Retinal pigment epithelial cell (primary cell): ENCODE measurements around the gene GRPR.

Source experiments
- DNase-seq: peaks from one replicate; pipeline ENCODE4 v3.0.0-alpha.2; 2010; ENCODE audit warnings: low read depth
- H3K4me3 ChIP-seq: 2 replicates; pipeline ENCODE4 v1.5.1; 2011; ENCODE audit warnings: mild to moderate bottlenecking, low read length, control low read depth, moderate library complexity
- CTCF ChIP-seq: conservative IDR thresholded peaks from 2 replicates; pipeline ENCODE4 v1.5.1; 2011; ENCODE audit warnings: low read depth, low read length, control low read depth, inconsistent platforms

Gene GRPR

GRCh38 chrX:16114611-16115010 lies 8.8 kb upstream of the GRPR start:
- DNase-seq, result no peak
- TF ChIP-seq CTCF, result no peak
- no peak overlapping the region for H3K4me3 ChIP-seq

DNA sequence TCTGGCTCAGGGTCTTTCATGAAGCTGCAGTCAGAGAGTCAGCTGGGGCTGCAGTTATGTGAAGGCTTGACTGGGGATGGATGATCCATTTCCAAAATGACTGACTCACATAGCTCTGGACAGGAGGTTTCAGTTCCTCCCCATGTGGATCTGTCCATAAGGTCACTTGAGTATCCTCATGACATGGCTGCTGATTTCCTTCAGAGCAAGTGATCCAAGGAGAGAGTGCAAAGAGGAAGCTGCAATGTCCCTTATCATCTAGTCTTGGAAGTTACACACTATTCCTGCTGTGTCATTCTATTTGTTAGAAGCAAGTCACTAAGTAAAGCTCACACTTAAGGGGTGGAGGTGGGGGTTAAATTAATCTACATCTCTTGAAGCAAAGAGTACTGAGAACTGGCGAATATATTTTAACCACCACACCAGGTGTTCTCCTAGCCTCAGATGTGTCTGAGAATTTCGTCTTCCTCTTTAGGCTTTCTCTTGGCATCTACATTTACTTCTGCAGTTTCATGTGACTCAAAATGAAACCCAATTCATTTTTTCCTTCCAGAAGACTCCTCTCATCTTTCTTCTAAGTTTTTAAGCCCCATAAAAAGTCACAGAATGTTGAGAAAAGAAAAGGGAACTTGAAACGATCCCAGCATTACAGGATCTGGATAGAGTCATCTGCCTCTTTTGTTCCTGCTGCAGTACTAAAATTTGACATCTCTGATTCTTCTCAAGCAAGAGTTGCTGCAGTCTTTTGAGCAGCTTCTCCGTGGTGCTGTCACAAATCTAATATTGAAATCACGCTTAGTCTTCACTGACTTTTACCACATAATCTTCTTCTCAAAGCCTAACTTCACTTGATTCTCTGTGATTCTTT lies 3.8 kb upstream of the GRPR start:
- DNase-seq, result no peak
- H3K4me3 ChIP-seq, result no peak overlapping the region
- TF ChIP-seq CTCF, result no peak

DNA sequence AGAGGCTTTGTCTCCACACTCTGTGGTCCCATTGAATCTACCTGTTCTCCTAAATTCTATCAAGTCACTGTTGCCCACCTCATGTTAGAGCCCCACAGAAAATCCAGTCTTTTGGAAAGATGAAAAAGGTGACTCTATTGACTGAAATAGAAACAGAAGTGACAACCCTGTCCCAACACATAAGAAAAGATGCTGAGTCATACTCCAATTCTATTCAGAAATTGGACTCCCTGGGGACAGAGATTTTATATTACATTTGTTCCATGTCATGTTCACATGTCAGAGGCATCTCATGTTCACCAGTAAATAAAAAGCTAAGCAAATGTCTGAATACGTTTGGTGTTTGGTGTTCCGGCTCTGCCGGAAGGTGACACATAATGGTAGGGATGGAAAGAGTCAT lies 2.9 kb upstream of the GRPR start:
- no peak for DNase-seq
- TF ChIP-seq CTCF, result no peak

GRCh38 chrX:16124201-16124600 lies 836 bp downstream of the GRPR start:
- no peak for DNase-seq
- H3K4me3 ChIP-seq, result no peak overlapping the region
- TF ChIP-seq CTCF, result no peak

More for the DNA sequence above, 2.9 kb upstream of the GRPR start:
- H3K4me3 ChIP-seq, result no peak overlapping the region

- no peak overlapping the region for H3K4me3 ChIP-seq
- no peak for TF ChIP-seq CTCF
- DNase-seq, result no peak
Measured at GRCh38 chrX:16125520-16126149, 2.3 kb downstream of the GRPR start.

- TF ChIP-seq CTCF, result no peak
Measured at GRCh38 chrX:16130707-16131106, 7.3 kb downstream of the GRPR start.

DNA sequence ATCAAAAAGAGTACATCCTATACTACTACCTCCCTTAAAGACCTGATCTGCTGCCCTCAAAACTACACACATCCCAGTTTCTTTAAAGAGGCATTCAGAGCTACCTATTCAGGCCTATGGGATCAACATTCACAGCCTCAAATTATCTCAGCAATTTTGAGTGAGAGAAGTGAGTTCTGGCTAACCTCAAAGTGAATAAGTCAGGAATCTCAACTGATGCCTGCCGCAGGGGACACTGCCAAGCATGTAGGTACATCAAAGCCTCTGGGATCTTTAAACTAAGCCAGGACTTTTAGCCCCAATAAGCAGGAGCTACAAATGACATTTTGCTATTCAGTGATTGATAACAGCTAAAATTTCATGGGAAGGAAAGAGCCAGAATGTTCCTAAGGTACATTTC lies 11.6 kb downstream of the GRPR start:
- TF ChIP-seq CTCF, result no peak
- no peak for DNase-seq
- no peak overlapping the region for H3K4me3 ChIP-seq

More at GRCh38 chrX:16130707-16131106, 7.3 kb downstream of the GRPR start:
- no peak for DNase-seq
- H3K4me3 ChIP-seq, result no peak overlapping the region
